H9 (cell line): ENCODE measurements around the gene DENND5A. TPM values are rescaled to one million over a fixed set of nuclear protein-coding genes. Genes with fewer than 3 reads are reported as not detected.

Source experiments
- DNase-seq: peaks from one replicate; pipeline ENCODE4 v3.0.0-alpha.2; 2017
- H2AFZ ChIP-seq: one replicate; pipeline ENCODE4 v1.6.1; 2013; ENCODE audit warnings: mild to moderate bottlenecking, low read length, control low read depth, moderate library complexity
- H2AK5ac ChIP-seq: 2 replicates; pipeline ENCODE4 v1.6.1; 2013; ENCODE audit warnings: low read length, control low read depth, mixed read lengths; ENCODE audit not compliant: insufficient read length
- H2BK120ac ChIP-seq: one replicate; pipeline ENCODE4 v1.6.1; 2013; ENCODE audit warnings: low read depth, mild to moderate bottlenecking, low read length, control low read depth, inconsistent platforms; ENCODE audit not compliant: poor library complexity, severe bottlenecking
- H2BK12ac ChIP-seq: 2 replicates; pipeline ENCODE4 v1.6.1; 2013; ENCODE audit warnings: low read length, control low read depth, mixed read lengths, low read depth; ENCODE audit not compliant: insufficient read length
- H2BK15ac ChIP-seq: 2 replicates; pipeline ENCODE4 v1.6.1; 2013; ENCODE audit warnings: low read depth, low read length, control low read depth
- H2BK20ac ChIP-seq: one replicate; pipeline ENCODE4 v1.6.1; 2013; ENCODE audit warnings: low read depth, mild to moderate bottlenecking, low read length, control low read depth, inconsistent platforms; ENCODE audit not compliant: poor library complexity, severe bottlenecking
- H2BK5ac ChIP-seq: 2 replicates; pipeline ENCODE4 v1.6.1; 2013; ENCODE audit warnings: low read length, control low read depth, mixed read lengths; ENCODE audit not compliant: insufficient read length
- H3K14ac ChIP-seq: 2 replicates; pipeline ENCODE4 v1.6.1; 2013; ENCODE audit warnings: low read length, control low read depth; ENCODE audit not compliant: insufficient read depth
- H3K18ac ChIP-seq: 2 replicates; pipeline ENCODE4 v1.6.1; 2013; ENCODE audit warnings: low read depth, mild to moderate bottlenecking, mixed read lengths, low read length, control low read depth; ENCODE audit not compliant: insufficient read length
- H3K23ac ChIP-seq: 2 replicates; pipeline ENCODE4 v1.6.1; 2013; ENCODE audit warnings: low read length, control low read depth, mixed read lengths, low read depth; ENCODE audit not compliant: insufficient read length
- H3K23me2 ChIP-seq: 2 replicates; pipeline ENCODE4 v1.6.1; 2013; ENCODE audit warnings: low read depth, mild to moderate bottlenecking, mixed read lengths, low read length, control low read depth; ENCODE audit not compliant: insufficient read length, poor library complexity, severe bottlenecking
- H3K27ac ChIP-seq: 2 replicates; pipeline ENCODE4 v1.5.1; 2013; ENCODE audit warnings: low read length, control low read depth, mixed read lengths, low read depth; ENCODE audit not compliant: insufficient read length
- H3K27me3 ChIP-seq: 2 replicates; pipeline ENCODE4 v1.6.1; 2013; ENCODE audit warnings: low read length, control low read depth, inconsistent platforms; ENCODE audit not compliant: insufficient read depth
- H3K4ac ChIP-seq: 2 replicates; pipeline ENCODE4 v1.6.1; 2013; ENCODE audit warnings: low read depth, mild to moderate bottlenecking, control low read depth, inconsistent platforms, low read length, moderate library complexity
- H3K4me1 ChIP-seq: 2 replicates; pipeline ENCODE4 v1.6.1; 2013; ENCODE audit warnings: low read length, control low read depth, inconsistent platforms; ENCODE audit not compliant: insufficient read depth
- H3K4me2 ChIP-seq: 2 replicates; pipeline ENCODE4 v1.6.1; 2013; ENCODE audit warnings: low read length, control low read depth, mixed read lengths; ENCODE audit not compliant: insufficient read length, insufficient read depth
- H3K56ac ChIP-seq: 2 replicates; pipeline ENCODE4 v1.6.1; 2013; ENCODE audit warnings: low read depth, mild to moderate bottlenecking, mixed read lengths, low read length, control low read depth; ENCODE audit not compliant: insufficient read length
- H3K79me1 ChIP-seq: 2 replicates; pipeline ENCODE4 v1.6.1; 2013; ENCODE audit warnings: low read depth, mild to moderate bottlenecking, moderate library complexity, low read length, control low read depth, inconsistent platforms; ENCODE audit not compliant: insufficient read depth, poor library complexity, severe bottlenecking
- H3K79me2 ChIP-seq: 2 replicates; pipeline ENCODE4 v1.6.1; 2013; ENCODE audit warnings: low read length, control low read depth, inconsistent platforms; ENCODE audit not compliant: insufficient read depth
- H3K9ac ChIP-seq: 2 replicates; pipeline ENCODE4 v1.6.1; 2013; ENCODE audit warnings: low read length, control low read depth, mixed read lengths; ENCODE audit not compliant: insufficient read length; ENCODE audit errors: extremely low read depth
- H3K9me3 ChIP-seq: one replicate; pipeline ENCODE4 v1.6.1; 2013; ENCODE audit warnings: low read depth, low read length, inconsistent platforms; ENCODE audit not compliant: control insufficient read depth
- H3T11ph ChIP-seq: one replicate; pipeline ENCODE4 v1.6.1; 2013; ENCODE audit warnings: mild to moderate bottlenecking, low read length, control low read depth, inconsistent platforms
- H4K20me1 ChIP-seq: one replicate; pipeline ENCODE4 v1.6.1; 2013; ENCODE audit not compliant: control insufficient read depth, insufficient read length, insufficient read depth
- H4K5ac ChIP-seq: 2 replicates; pipeline ENCODE4 v1.6.1; 2013; ENCODE audit warnings: low read depth, mild to moderate bottlenecking, mixed read lengths, low read length, control low read depth; ENCODE audit not compliant: insufficient read length
- H4K8ac ChIP-seq: replicated peaks from 2 replicates; pipeline ENCODE4 v1.6.1; 2013; ENCODE audit warnings: low read length, control low read depth, mixed read lengths, low read depth; ENCODE audit not compliant: insufficient read length
- H4K91ac ChIP-seq: 2 replicates; pipeline ENCODE4 v1.6.1; 2013; ENCODE audit warnings: low read depth, mild to moderate bottlenecking, moderate library complexity, mixed read lengths, low read length, control low read depth; ENCODE audit not compliant: insufficient read length
- H3K27ac Mint-ChIP-seq, 3 experiments: 2 replicates in 2 of 3; 3 replicates in 1 of 3; pipeline ENCODE4 v1.8.0; 2020 to 2021; ENCODE audit warnings: mixed read lengths in 3 of 3, mild to moderate bottlenecking in 1 of 3, moderate library complexity in 1 of 3
- H3K27me3 Mint-ChIP-seq: 2 replicates; pipeline ENCODE4 v1.8.0; 2021; ENCODE audit warnings: low read depth, mild to moderate bottlenecking, moderate library complexity, mixed read lengths
- H3K36me3 Mint-ChIP-seq, 3 experiments: 2 replicates in 2 of 3; 3 replicates in 1 of 3; pipeline ENCODE4 v1.8.0; 2020 to 2021; ENCODE audit warnings: low read depth in 3 of 3, mixed read lengths in 3 of 3; ENCODE audit not compliant: insufficient read depth in 1 of 3
- H3K4me1 Mint-ChIP-seq, 2 experiments: 2 replicates each; pipeline ENCODE4 v1.8.0; 2020; ENCODE audit warnings: mixed read lengths in 2 of 2
- H3K4me3 Mint-ChIP-seq, 2 experiments: 2 replicates in 1 of 2; 3 replicates in 1 of 2; pipeline ENCODE4 v1.8.0; 2020 to 2021; ENCODE audit warnings: mild to moderate bottlenecking in 2 of 2, mixed read lengths in 2 of 2, moderate library complexity in 1 of 2
- H3K9me3 Mint-ChIP-seq, 2 experiments: 2 replicates in 1 of 2; 3 replicates in 1 of 2; pipeline ENCODE4 v1.8.0; 2020; ENCODE audit warnings: mild to moderate bottlenecking in 2 of 2, mixed read lengths in 2 of 2, moderate library complexity in 1 of 2
- CTCF ChIP-seq: fragments of 200-600 bp; sonication (generic); conservative IDR thresholded peaks from 3 replicates; pipeline ENCODE4 v1.8.0; 2021; ENCODE audit warnings: antibody characterized with exemption, mild to moderate bottlenecking
- WGBS: extraction: QIAGEN DNeasy Blood & Tissue Kit; methylation state at CpG from one replicate; pipeline ENCODE4 v1.1.7; 2013; ENCODE audit warnings: missing lambda C conversion rate, low lambda C conversion rate, mixed read lengths; ENCODE audit not compliant: insufficient read length; ENCODE audit errors: extremely low coverage; 5-methylcytosine and 5-hydroxymethylcytosine counted together
- total RNA-seq: library from RNA; stranded (reverse); gene quantifications from 2 replicates; pipeline ENCODE4 v1.2.1, GENCODE V29; 2021

The DENND5A gene
- total RNA-seq, 1 experiment from 2014 or later: 59.6 TPM

DNA sequence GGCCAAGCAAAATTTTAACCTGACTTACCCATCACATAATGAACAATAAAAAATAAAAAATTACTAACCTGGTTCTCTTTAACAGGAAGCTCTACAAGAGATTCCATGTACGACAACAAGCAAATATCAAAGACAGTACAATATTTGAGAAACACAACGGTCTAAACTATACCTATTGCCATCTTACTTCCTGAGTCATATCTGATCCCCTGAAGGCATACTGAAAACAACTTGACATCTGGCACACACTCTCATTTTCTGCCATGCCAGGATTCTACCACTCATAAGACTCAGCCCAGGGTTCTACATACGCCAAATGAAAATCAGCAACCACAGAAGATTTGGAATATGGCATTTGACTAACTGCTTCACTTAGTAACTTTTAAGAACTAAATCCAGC, 13.8 kb downstream of the DENND5A start:
- no peak overlapping the region for H4K8ac ChIP-seq
- H3K56ac ChIP-seq: no peak overlapping the region
- DNase-seq: no peak
- peaks cover 11% of the 10 kb centered on the region; the same call in 1 of the 2 replicates for H3K79me2 ChIP-seq
- Mint-ChIP-seq H3K4me3 (no peak overlapping the region), H3K36me3 (peaks cover 0 to 18% (median 6%) of the 10 kb centered on the region in 3 experiments; a peak in 6 of 7 replicates), H3K27me3 (no peaks in the 10 kb centered on the region), H3K4me1 (peaks cover 17 to 22% of the 10 kb centered on the region in 2 experiments), H3K9me3 (no peaks in the 10 kb centered on the region), H3K27ac (peak overlapping the region; percentile 17 to 41 (median 21); a peak in 5 of 7 replicates)
- no CpG with 5 or more reads among the region's 3 CpGs for WGBS
- peaks cover 2% of the 10 kb centered on the region for H3K79me1 ChIP-seq
- H2AFZ ChIP-seq: no peak overlapping the region
- H3T11ph ChIP-seq: no peak overlapping the region
- no peaks in the 10 kb centered on the region for H3K4me1 ChIP-seq
- no peak overlapping the region for H3K14ac ChIP-seq
- H3K23me2 ChIP-seq: no peaks in the 10 kb centered on the region
- no peak overlapping the region for H3K4me2 ChIP-seq
- H4K20me1 ChIP-seq: no peaks in the 10 kb centered on the region
- no peaks in the 10 kb centered on the region for H3K27me3 ChIP-seq
- no peak overlapping the region for H4K5ac ChIP-seq
- no peak overlapping the region for H3K4ac ChIP-seq
- no peak overlapping the region for H2BK20ac ChIP-seq
- no peak overlapping the region for H2BK5ac ChIP-seq
- no peak overlapping the region for H2BK120ac ChIP-seq
- H3K27ac ChIP-seq: no peak overlapping the region
- no peak overlapping the region for H4K91ac ChIP-seq
- no peak overlapping the region for H3K18ac ChIP-seq
- H3K9ac ChIP-seq: no peak overlapping the region
- TF ChIP-seq CTCF: no peak
- H2AK5ac ChIP-seq: no peak overlapping the region
- no peaks in the 10 kb centered on the region for H3K9me3 ChIP-seq
- no peak overlapping the region for H2BK12ac ChIP-seq
- no peak overlapping the region for H3K23ac ChIP-seq
- H2BK15ac ChIP-seq: no peak overlapping the region
